HepG2 (cell line): ENCODE results near the gene KCNMA1. TPM values are rescaled to one million over a fixed set of nuclear protein-coding genes. Genes with fewer than 3 reads are reported as not detected.

Experiments used
- ATAC-seq: fragments of 200-7000 bp; cut with Tn5 transposase; 3 replicates; pipeline ENCODE4 v1.9.1; 2020; ENCODE audit warnings: mild to moderate bottlenecking, moderate library complexity
- BruUV-seq: library from RNA; stranded (reverse); fragments of 400-500 nt; replicated peaks from 2 replicates; lab custom pipeline; 2021; lab: Mats Ljungman, UMichigan
- CTCF ChIA-PET: fragments of 300-600 bp; formaldehyde crosslinking; extraction: SDS; loops from one replicate; lab custom pipeline; 2021; ENCODE audit warnings: low total read pairs, inconsistent platforms, low intra/inter-chr PET ratio; lab: Yijun Ruan, JAX
- POLR2A ChIA-PET: fragments of 350-600 bp; sonication (Branson Sonifier 250); formaldehyde crosslinking; loops from one replicate; lab custom pipeline; 2020; ENCODE audit warnings: antibody characterized with exemption, inconsistent platforms; lab: Yijun Ruan, JAX
- DNase-seq: peaks from one replicate; pipeline ENCODE4 v3.0.0-alpha.2; 2015; ENCODE audit warnings: low spot score
- FAIRE-seq: peaks from 3 replicates; lab custom pipeline; 2011; peaks lifted over from hg19 to GRCh38; lab: Jason Lieb, UNC
- H2AFZ ChIP-seq: one replicate; pipeline ENCODE4 v1.6.1; 2011; ENCODE audit warnings: low read length, inconsistent platforms
- H3K27ac ChIP-seq: fragments of 300-600 bp; 3 replicates; pipeline ENCODE4 v1.8.0; 2011; ENCODE audit warnings: mixed run types, mild to moderate bottlenecking, mixed read lengths, low read length, inconsistent platforms; ENCODE audit not compliant: insufficient read depth; ENCODE audit errors: extremely low read length
- H3K27me3 ChIP-seq, 2 experiments: fragments of 200-600 bp in 1 of 2; 2 replicates in 1 of 2; 3 replicates in 1 of 2; pipeline versions ENCODE4 v1.6.0 to v1.8.0; 2011; ENCODE audit warnings: low read length in 2 of 2, mild to moderate bottlenecking in 2 of 2, moderate library complexity in 2 of 2, inconsistent platforms in 1 of 2; ENCODE audit not compliant: insufficient read depth in 2 of 2, control insufficient read depth in 1 of 2
- H3K36me3 ChIP-seq, 2 experiments: fragments of 200-600 bp in 1 of 2; replicated peaks in 1 of 2; 2 replicates in 1 of 2; 3 replicates in 1 of 2; pipeline versions ENCODE4 v1.5.1 to v1.8.0; 2011; ENCODE audit warnings: low read length in 2 of 2, inconsistent platforms in 1 of 2; ENCODE audit not compliant: insufficient read depth in 2 of 2, control insufficient read depth in 1 of 2
- H3K4me1 ChIP-seq: 2 replicates; pipeline ENCODE4 v1.5.1; 2012; ENCODE audit warnings: low read length, inconsistent platforms; ENCODE audit not compliant: insufficient read depth
- H3K4me2 ChIP-seq: 2 replicates; pipeline ENCODE4 v1.6.0; 2011; ENCODE audit warnings: low read depth, low read length, inconsistent platforms
- H3K4me3 ChIP-seq, 3 experiments: fragments of 200-600 bp in 1 of 3; sonication (generic), shearing (Covaris generic) in 1 of 3; replicated peaks in 1 of 3; 2 replicates each; pipeline ENCODE4 v1.5.1; 2011 to 2016; ENCODE audit warnings: low read length in 3 of 3, inconsistent platforms in 2 of 3, low read depth in 2 of 3, mild to moderate bottlenecking in 2 of 3, control low read depth in 1 of 3, mixed read lengths in 1 of 3; ENCODE audit not compliant: insufficient read depth in 1 of 3
- H3K79me2 ChIP-seq: one replicate; pipeline ENCODE4 v1.6.1; 2011; ENCODE audit warnings: low read length, inconsistent platforms; ENCODE audit not compliant: insufficient read depth
- H3K9ac ChIP-seq: 2 replicates; pipeline ENCODE4 v1.6.0; 2011; ENCODE audit warnings: mild to moderate bottlenecking, low read depth, low read length, inconsistent platforms; ENCODE audit not compliant: insufficient read depth
- H3K9me3 ChIP-seq: 2 replicates; pipeline ENCODE4 v1.5.1; 2012; ENCODE audit warnings: mild to moderate bottlenecking, low read length
- H4K20me1 ChIP-seq: 2 replicates; pipeline ENCODE4 v1.6.0; 2011; ENCODE audit warnings: inconsistent platforms, mild to moderate bottlenecking, low read length, moderate library complexity; ENCODE audit not compliant: insufficient read depth
- MNT ChIP-seq: fragments of 450-650 bp; IDR thresholded peaks from 2 replicates; pipeline ENCODE4 v1.6.1; 2016
- SAP130 ChIP-seq: IDR thresholded peaks from 2 replicates; pipeline ENCODE4 v1.6.1; 2016; ENCODE audit warnings: low read depth
- ZNF580 ChIP-seq: IDR thresholded peaks from 2 replicates; pipeline ENCODE4 v1.6.1; 2016; ENCODE audit warnings: low read depth, borderline replicate concordance
- ZNF670 ChIP-seq: sonication (generic); formaldehyde crosslinking; IDR thresholded peaks from 2 replicates; pipeline ENCODE4 v1.8.0; 2022; ENCODE audit warnings: mild to moderate bottlenecking, missing genetic modification reagents, borderline replicate concordance
- ZNF784 ChIP-seq: sonication (generic); formaldehyde crosslinking; IDR thresholded peaks from 2 replicates; pipeline ENCODE4 v1.5.1; 2020; ENCODE audit warnings: missing genetic modification reagents, mild to moderate bottlenecking, borderline replicate concordance
- WGBS: methylation state at CpG from one replicate; pipeline ENCODE4 v1.1.6; 2017; ENCODE audit warnings: low lambda C conversion rate; 5-methylcytosine and 5-hydroxymethylcytosine counted together
- in situ Hi-C: cut with HindIII; loops from 2 replicates; pipeline ENCODE4 v1.10.0; 2017; ENCODE audit warnings: low pct_unique_long_range_greater_than_20kb; ENCODE audit not compliant: extremely low pct_ligation_motif_present
- intact Hi-C: fragments of 100-400 bp; cut with micrococcal nuclease; formaldehyde crosslinking; loops from one replicate; pipeline ENCODE4 v1.10.0; 2022; ENCODE audit not compliant: unreplicated experiment
- polyA plus RNA-seq, 8 experiments: library from polyadenylated mRNA; depleted of rRNA in 3 of 8; stranded (reverse) in 7 of 8; unstranded in 1 of 8; fragments of >200 nt; fragmentation: Illumina TruSeq in 4 of 8; extraction: Trizol in 4 of 8; gene quantifications; 2 replicates each; pipeline versions ENCODE4 v1.2.1 to v1.2.3, GENCODE V29; 2011 to 2016; ENCODE audit warnings: low read depth in 4 of 8, missing spikeins in 1 of 8, mixed read lengths in 1 of 8; ENCODE audit not compliant: insufficient read depth in 1 of 8
- total RNA-seq, 5 experiments: library from RNA; depleted of rRNA; stranded (reverse); fragments of >200 nt; fragmentation: Illumina TruSeq; extraction: Trizol; gene quantifications; 2 replicates each; pipeline ENCODE4 v1.2.3, GENCODE V29; 2016; ENCODE audit warnings: low read depth in 1 of 5
- TF ChIP-seq, protein P1 (sequence below): IDR thresholded peaks from 2 replicates; pipeline ENCODE4 v1.6.1; 2012; ENCODE audit warnings: low read depth, low read length, improper control_type of control experiment

KCNMA1 gene
- total and polyA plus RNA-seq, 2 of the 13 experiments (the other 11 are each of a cell fraction or from before 2014, with no cell fraction given): 0.02 TPM; not detected in 1

DNA sequence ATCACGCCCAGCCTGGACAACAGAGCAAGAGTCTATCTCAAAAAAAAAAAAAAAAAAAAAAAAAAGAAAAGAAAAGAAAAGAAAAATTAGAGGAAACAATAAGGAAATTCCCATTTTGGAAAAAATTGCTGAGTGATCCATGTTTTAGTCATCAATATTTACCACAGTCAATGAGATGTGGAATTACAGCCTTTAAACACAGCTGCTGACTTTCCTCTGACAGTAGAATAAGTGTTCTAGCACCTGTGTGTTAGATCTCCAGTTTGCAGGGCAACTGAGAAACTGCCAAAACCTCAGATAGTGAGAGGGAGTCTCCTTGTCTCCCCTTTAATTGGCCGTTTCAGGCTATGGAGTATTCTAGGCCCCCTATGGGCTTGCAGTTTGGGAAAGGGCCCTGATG, 520.1 kb downstream of the KCNMA1 start:
- H3K36me3 ChIP-seq: no peaks in the 10 kb centered on the region
- DNase-seq (no peak), FAIRE-seq (no peak), ATAC-seq (no peak)
- H3K27ac ChIP-seq: no peak overlapping the region
- H3K9ac ChIP-seq: no peak overlapping the region
- H3K79me2 ChIP-seq: no peaks in the 10 kb centered on the region
- ChIA-PET CTCF (no interaction called here), POLR2A (no interaction called here)
- no peaks in the 10 kb centered on the region for H3K4me1 ChIP-seq
- 0% methylated on average over 2 of the region's 2 CpGs for WGBS
- no TSS peak for BruUV-seq
- H3K27me3 ChIP-seq: peaks cover 0 to 17% of the 10 kb centered on the region in 2 experiments; a peak in 1 of 5 replicates
- intact Hi-C loops (loop anchor here (10.0 kb wide), 1 partner anchor 133 kb away; no protein-coding TSS in a partner anchor), in situ Hi-C loops (no loop called here)
- no peak overlapping the region for H3K4me2 ChIP-seq
- H4K20me1 ChIP-seq: no peaks in the 10 kb centered on the region
- no peak overlapping the region for H3K4me3 ChIP-seq
- TF ChIP-seq MNT (no peak), ZNF580 (CRISPR knock-in tag) (no peak), SAP130 (no peak), ZNF670 (no peak), ZNF784 (CRISPR knock-in tag) (no peak)
- TF ChIP-seq, protein P1, sequence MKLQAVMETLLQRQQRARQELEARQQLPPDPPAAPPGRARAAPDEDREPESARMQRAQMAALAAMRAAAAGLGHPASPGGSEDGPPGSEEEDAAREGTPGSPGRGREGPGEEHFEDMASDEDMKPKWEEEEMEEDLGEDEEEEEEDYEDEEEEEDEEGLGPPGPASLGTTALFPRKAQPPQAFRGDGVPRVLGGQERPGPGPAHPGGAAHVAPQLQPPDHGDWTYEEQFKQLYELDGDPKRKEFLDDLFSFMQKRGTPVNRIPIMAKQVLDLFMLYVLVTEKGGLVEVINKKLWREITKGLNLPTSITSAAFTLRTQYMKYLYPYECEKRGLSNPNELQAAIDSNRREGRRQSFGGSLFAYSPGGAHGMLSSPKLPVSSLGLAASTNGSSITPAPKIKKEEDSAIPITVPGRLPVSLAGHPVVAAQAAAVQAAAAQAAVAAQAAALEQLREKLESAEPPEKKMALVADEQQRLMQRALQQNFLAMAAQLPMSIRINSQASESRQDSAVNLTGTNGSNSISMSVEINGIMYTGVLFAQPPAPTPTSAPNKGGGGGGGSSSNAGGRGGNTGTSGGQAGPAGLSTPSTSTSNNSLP: no peak
- H3K9me3 ChIP-seq: no peaks in the 10 kb centered on the region
- no peak overlapping the region for H2AFZ ChIP-seq
